ENCODE data around the gene SIK1.

SIK1 gene

DNA sequence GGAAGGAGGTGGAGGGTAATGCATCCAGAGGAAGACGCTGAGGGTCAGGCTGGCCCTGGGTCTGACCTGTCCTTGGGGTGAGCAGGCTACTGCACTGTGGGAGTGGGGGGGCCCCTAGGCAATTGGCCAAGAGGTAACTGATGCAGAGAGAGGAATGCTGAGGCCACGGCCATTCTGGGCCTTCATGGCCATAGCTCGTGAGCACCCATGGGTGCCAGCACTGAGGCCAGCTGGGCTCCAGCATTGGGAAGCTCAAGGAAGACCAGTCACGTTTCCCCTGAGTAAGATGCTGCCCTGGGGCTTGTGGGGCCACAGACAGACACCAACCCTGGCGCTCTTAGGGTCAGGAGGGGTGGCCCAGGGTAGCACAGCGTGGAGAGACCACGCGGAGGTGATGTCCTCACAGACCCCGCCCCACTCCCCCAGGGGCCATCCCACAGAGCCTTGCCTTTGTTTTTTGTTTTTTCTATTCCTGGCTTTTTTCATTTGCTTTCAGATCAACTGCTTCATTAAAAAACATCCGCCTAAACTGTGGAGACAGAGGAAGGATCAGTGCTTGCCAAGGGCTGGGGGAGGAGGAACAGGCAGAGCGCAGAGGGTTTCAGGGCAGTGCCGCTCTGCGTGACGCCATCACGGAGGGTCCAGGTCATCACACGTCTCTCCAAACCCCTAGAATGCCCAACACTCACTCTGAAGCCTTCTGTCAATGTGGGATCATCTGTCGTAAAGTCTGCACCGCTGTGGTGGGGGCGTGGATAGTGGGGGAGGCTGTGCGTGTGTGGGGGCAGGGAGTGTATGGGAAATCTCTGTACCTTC is 61.1 kb downstream of the SIK1 start:
- DNase-seq = no peak

DNA sequence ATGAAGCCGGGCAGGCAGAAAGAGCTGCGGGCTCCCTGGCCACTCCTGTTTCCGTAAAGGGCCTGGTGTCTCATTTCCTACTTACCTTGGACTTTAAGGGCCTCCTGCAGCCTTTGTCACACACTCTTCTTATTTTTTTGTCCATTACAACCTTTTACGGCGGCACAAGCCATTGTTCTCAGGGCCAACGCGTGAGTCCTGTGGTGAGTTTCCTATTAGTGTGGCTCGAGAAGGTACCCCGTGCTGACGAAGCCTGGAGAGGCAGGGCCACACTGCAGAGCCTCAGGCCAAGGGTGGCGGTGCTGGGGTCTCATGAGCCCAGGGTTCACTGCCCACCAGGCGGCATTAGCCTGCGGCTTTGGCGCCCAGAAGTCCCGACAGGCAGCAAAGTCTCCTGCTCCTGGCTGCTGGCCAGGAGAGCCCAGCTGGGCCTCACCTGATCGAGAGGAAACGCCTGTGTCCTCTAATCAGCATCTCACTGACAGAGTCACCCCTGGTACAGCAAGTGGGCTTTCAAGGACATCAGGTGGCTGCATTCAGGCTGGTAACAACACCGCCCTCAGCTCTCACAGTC is 62.0 kb downstream of the SIK1 start:
- no peak for DNase-seq
